Measurements from ENCODE around the gene TBC1D2B. TPM values are rescaled to one million over a fixed set of nuclear protein-coding genes. Genes with fewer than 3 reads are reported as not detected.

The TBC1D2B gene
- polyA plus RNA-seq, 1 donor from 2014 or later = 9.4 TPM

DNA sequence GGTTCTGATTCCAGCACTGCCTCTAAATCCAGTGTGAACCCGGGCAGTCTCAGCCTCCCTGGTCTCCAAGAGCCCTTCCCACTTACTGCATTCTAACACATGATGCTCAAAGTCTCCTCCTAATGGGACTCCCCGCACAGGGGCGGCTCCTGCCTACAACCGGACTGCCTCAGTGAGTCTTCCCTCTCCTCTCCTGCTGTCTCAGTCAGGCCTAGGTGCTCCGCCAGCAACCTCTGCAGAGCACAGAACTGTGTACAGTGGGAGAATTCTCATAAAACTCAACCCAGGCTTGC, 28.9 kb downstream of the TBC1D2B start:
- Histone ChIP-seq H3K27me3 (ENCODE audit: insufficient read depth, low read depth, low read length) (no peaks in the 10 kb centered on the region), H3K9ac (ENCODE audit: low read length) (no peak overlapping the region), H3K27ac (ENCODE audit: low read length) (no peak overlapping the region), H4K20me1 (ENCODE audit: insufficient read depth) (no peaks in the 10 kb centered on the region), H3K4me2 (ENCODE audit: low read length) (no peak overlapping the region), H2AFZ (ENCODE audit: low read depth, low read length) (no peak overlapping the region), H3F3A (ENCODE audit: insufficient read depth, low read length, poor library complexity, severe bottlenecking) (no peaks in the 10 kb centered on the region), H3K9me2 (ENCODE audit: insufficient read depth, low read length) (no peaks in the 10 kb centered on the region), H3K9me3 (ENCODE audit: low read length) (no peaks in the 10 kb centered on the region), H3K36me3 (ENCODE audit: insufficient read depth, low read length) (no peaks in the 10 kb centered on the region), H3K4me3 (ENCODE audit: low read length) (no peak overlapping the region), H3K79me2 (replicated peaks; ENCODE audit: insufficient read depth, low read length) (no peaks in the 10 kb centered on the region)
- TF ChIP-seq SMC3 (conservative IDR thresholded peaks at IDR 0.05; ENCODE audit: poor library complexity) (no peak), EZH2 (IDR thresholded peaks at IDR 0.05; ENCODE audit: borderline replicate concordance, insufficient read depth, low read length, poor library complexity, severe bottlenecking) (no peak), TAF1 (IDR thresholded peaks at IDR 0.05; ENCODE audit: low read depth) (no peak), MXI1 (conservative IDR thresholded peaks at IDR 0.05; ENCODE audit: poor library complexity, severe bottlenecking) (no peak), EP300 (conservative IDR thresholded peaks at IDR 0.05; ENCODE audit: poor library complexity, severe bottlenecking) (no peak), POLR2AphosphoS5 (IDR thresholded peaks at IDR 0.05) (no peak), RAD21 (conservative IDR thresholded peaks at IDR 0.05) (no peak)
- TF ChIP-seq, protein P1, sequence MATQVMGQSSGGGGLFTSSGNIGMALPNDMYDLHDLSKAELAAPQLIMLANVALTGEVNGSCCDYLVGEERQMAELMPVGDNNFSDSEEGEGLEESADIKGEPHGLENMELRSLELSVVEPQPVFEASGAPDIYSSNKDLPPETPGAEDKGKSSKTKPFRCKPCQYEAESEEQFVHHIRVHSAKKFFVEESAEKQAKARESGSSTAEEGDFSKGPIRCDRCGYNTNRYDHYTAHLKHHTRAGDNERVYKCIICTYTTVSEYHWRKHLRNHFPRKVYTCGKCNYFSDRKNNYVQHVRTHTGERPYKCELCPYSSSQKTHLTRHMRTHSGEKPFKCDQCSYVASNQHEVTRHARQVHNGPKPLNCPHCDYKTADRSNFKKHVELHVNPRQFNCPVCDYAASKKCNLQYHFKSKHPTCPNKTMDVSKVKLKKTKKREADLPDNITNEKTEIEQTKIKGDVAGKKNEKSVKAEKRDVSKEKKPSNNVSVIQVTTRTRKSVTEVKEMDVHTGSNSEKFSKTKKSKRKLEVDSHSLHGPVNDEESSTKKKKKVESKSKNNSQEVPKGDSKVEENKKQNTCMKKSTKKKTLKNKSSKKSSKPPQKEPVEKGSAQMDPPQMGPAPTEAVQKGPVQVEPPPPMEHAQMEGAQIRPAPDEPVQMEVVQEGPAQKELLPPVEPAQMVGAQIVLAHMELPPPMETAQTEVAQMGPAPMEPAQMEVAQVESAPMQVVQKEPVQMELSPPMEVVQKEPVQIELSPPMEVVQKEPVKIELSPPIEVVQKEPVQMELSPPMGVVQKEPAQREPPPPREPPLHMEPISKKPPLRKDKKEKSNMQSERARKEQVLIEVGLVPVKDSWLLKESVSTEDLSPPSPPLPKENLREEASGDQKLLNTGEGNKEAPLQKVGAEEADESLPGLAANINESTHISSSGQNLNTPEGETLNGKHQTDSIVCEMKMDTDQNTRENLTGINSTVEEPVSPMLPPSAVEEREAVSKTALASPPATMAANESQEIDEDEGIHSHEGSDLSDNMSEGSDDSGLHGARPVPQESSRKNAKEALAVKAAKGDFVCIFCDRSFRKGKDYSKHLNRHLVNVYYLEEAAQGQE (IDR thresholded peaks at IDR 0.05; ENCODE audit: borderline replicate concordance) = no peak
- TF ChIP-seq, protein P2, sequence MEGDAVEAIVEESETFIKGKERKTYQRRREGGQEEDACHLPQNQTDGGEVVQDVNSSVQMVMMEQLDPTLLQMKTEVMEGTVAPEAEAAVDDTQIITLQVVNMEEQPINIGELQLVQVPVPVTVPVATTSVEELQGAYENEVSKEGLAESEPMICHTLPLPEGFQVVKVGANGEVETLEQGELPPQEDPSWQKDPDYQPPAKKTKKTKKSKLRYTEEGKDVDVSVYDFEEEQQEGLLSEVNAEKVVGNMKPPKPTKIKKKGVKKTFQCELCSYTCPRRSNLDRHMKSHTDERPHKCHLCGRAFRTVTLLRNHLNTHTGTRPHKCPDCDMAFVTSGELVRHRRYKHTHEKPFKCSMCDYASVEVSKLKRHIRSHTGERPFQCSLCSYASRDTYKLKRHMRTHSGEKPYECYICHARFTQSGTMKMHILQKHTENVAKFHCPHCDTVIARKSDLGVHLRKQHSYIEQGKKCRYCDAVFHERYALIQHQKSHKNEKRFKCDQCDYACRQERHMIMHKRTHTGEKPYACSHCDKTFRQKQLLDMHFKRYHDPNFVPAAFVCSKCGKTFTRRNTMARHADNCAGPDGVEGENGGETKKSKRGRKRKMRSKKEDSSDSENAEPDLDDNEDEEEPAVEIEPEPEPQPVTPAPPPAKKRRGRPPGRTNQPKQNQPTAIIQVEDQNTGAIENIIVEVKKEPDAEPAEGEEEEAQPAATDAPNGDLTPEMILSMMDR (IDR thresholded peaks at IDR 0.05; ENCODE audit: poor library complexity, severe bottlenecking) = no peak

DNA sequence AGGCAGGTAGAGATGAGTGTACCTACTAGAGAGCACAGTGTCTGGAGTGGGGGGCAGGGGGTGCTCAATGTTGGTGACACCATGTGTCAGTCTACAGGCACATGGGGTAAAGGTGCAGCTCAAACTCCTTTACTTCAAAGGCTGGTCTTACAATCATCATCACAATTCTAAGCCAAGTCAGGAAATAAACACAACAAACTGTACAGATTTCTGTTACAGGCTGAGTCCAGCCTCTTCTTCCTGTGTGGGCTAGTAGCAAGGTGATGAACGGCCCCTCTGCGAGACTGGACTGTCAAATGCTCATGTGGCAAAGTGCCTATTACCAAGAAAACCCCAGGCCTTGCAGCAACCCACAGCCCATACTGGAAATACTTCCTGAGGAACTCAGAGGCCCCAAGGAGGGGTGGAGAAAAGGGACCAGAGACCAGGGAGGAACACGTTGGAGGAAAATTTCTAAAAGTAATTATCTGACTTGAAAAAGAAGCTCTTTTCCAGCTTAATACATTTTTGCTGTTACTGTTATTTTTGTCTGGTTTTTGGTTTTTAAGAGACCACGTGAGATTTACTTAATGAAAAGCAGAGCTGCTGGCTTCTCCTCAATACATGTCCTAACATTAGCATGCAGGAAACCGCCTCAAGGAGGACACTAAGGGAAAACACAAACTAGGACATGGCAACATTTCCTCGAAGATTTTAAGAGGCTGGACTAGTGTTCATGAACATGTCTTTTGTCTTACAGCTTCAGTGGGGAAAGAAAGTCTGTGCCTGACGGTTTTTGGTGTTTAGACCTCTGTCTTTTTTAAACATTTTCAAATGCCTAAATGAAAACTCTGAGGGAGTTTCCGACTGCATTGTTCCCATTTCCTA, 29.5 kb downstream of the TBC1D2B start:
- Histone ChIP-seq H3K9ac (ENCODE audit: low read length) (no peak overlapping the region), H3K36me3 (ENCODE audit: insufficient read depth, low read length) (no peaks in the 10 kb centered on the region), H4K20me1 (ENCODE audit: insufficient read depth) (no peaks in the 10 kb centered on the region), H3K27me3 (ENCODE audit: insufficient read depth, low read depth, low read length) (no peaks in the 10 kb centered on the region), H3F3A (ENCODE audit: insufficient read depth, low read length, poor library complexity, severe bottlenecking) (no peaks in the 10 kb centered on the region), H2AFZ (ENCODE audit: low read depth, low read length) (no peak overlapping the region), H3K79me2 (replicated peaks; ENCODE audit: insufficient read depth, low read length) (no peaks in the 10 kb centered on the region), H3K27ac (ENCODE audit: low read length) (no peak overlapping the region), H3K4me2 (ENCODE audit: low read length) (no peak overlapping the region), H3K9me2 (ENCODE audit: insufficient read depth, low read length) (no peaks in the 10 kb centered on the region), H3K4me3 (ENCODE audit: low read length) (no peak overlapping the region), H3K9me3 (ENCODE audit: low read length) (no peaks in the 10 kb centered on the region)
- TF ChIP-seq RAD21 (conservative IDR thresholded peaks at IDR 0.05) (no peak), POLR2AphosphoS5 (IDR thresholded peaks at IDR 0.05) (no peak), SMC3 (conservative IDR thresholded peaks at IDR 0.05; ENCODE audit: poor library complexity) (no peak)

Data from neural cell (in vitro differentiated cells).